ENCODE measurements around the gene ADAMTS13. TPM values are rescaled to one million over a fixed set of nuclear protein-coding genes. Genes with fewer than 3 reads are reported as not detected.

The ADAMTS13 gene
- total RNA-seq, 4 donors from 2014 or later = 1.9 to 2.2 (median 2.0) TPM; not detected in 1

DNA sequence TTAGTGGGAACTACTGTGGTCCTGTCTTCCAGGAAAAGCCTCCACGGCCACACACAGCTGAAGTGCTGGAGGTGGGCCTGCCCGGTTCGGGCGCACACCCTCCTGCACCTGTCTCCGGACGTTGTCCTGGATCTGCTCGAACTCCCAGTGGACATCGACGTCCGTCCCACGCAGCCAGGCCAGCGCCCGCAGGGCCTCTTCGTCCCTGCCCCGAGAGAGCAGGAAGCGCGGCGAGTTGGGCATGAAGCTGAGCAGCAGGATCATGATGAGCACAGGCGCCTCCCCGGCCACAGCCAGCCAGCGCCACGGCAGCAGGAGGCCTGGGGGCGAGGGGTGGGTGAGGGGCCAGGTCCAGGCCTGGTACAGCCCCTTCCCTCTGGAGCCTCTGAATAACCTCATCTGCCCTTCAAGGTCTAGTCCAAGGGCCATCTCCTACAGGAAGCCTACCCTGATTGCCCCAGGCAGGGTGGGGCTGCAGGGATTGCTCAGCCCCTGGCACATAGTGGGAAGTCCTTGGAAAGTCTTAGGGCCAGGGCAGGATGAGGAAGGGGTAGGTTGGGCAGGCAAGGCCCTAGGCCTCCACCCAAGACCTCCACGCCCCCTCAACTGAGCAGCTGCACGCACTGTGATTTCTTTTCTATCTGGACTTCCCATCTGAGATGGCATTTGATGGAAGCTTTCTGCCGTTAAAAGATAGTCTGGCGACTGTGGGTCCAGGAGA, 53.3 kb downstream of the ADAMTS13 start:
- TF ChIP-seq CTCF (IDR thresholded peaks at IDR 0.05; ENCODE audit: low read depth) = no peak

DNA sequence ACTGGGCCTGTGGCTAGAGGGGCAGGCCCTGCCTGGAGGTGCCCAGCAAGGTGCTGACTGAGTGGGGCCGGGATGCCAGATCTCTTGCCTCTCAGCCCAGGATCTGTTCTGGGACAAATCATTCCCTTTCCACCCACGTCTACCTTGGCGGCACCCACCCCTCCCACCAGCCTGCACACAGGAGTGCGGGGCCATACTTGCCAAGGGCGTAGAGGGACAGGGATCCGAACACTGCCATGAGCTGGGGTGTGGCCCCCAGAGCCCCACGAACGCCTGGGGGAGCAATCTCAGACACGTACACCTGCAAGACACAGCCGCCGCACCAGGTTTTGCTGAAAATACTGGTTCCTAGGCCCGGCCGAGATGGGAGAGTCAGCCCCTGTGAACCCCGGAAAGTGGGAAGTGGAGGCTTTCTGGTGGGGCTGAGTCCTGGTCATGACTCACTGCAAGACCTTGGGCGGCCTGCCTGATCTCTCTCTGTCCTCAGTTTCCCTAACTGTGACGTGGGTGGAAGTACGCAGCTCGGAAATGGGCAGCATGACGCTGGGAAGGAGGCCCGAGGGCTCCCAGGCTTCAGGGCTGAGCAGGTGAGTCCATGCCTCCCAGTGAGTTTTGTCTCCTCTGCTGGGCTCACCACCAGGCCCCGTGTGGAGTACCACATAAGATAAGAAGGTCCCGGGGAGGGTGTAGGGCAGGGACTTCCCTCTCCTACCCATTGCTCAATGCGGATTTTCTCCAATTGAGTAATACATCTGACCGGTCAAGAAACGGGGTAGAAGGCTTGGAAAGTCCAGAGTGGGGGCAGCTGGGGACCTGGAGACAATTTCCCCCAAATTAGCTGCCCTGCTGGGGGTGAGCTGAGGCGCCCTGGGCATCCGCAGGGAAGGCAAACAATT, 54.1 kb downstream of the ADAMTS13 start:
- TF ChIP-seq CTCF (IDR thresholded peaks at IDR 0.05; ENCODE audit: low read depth) = no peak

DNA sequence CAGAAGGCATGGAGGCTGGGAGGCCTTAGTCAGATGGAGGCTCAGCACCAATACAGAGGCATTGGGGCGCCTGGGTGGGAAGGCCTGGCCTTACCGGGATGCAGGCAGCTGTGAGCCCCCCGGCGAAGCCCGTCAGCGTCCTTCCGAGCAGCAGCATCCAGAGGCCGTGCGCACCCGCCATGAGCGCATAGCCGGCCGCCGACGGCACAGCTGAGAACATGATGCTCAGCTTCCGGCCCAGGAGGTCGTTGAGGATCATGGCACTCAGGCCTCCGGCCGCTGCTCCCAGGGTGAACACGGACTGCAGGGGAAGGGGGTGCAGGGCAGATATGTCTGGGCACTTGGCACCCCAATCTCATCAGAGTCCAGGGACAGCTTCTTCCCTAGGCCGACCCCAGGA, 54.8 kb downstream of the ADAMTS13 start:
- TF ChIP-seq CTCF (IDR thresholded peaks at IDR 0.05; ENCODE audit: low read depth) = no peak

DNA sequence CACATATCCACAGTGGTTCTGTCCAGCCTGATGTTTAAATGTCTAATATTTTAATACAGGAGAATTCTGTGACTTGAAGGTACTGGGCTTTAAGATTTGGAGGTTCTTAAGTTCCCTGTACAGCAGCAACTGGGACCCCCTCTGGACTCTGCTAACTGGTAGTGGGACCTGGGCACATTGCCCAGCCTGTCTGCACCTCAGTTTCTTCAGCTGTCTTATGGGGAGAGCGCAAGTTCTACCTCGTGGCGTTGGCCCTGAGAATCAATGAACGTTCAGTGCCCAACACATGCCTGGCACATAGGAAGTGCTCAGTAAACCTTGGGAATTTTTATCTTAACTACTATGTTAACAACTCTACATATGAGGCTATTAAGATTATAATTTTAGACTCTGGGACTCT, 55.3 kb downstream of the ADAMTS13 start:
- TF ChIP-seq CTCF (IDR thresholded peaks at IDR 0.05; ENCODE audit: low read depth) = no peak

- no peak for TF ChIP-seq CTCF (IDR thresholded peaks at IDR 0.05; ENCODE audit: low read depth)
Measured at GRCh38 chr9:133477992-133478850, 56.1 kb downstream of the ADAMTS13 start.

- TF ChIP-seq CTCF (IDR thresholded peaks at IDR 0.05; ENCODE audit: low read depth) = no peak
Measured at GRCh38 chr9:133478851-133479711, 56.9 kb downstream of the ADAMTS13 start, which contains the start of gene SLC2A6. SLC2A6 (minus strand) TSS chr9:133479099; CDS start chr9:133479059, 40 bp downstream.
